Stimulated activated CD4-positive, alpha-beta T cell treated with anti-CD3 and anti-CD28 coated beads, Interleukin-2, amount 100 ng/mL, for 48 hours (primary cell): ENCODE results near the gene SLC46A2.

ENCODE experiments used
- DNase-seq, 2 donors: peaks; one replicate each; pipeline ENCODE4 v3.0.0-alpha.2; 2020

Gene SLC46A2, protein sequence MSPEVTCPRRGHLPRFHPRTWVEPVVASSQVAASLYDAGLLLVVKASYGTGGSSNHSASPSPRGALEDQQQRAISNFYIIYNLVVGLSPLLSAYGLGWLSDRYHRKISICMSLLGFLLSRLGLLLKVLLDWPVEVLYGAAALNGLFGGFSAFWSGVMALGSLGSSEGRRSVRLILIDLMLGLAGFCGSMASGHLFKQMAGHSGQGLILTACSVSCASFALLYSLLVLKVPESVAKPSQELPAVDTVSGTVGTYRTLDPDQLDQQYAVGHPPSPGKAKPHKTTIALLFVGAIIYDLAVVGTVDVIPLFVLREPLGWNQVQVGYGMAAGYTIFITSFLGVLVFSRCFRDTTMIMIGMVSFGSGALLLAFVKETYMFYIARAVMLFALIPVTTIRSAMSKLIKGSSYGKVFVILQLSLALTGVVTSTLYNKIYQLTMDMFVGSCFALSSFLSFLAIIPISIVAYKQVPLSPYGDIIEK

DNA sequence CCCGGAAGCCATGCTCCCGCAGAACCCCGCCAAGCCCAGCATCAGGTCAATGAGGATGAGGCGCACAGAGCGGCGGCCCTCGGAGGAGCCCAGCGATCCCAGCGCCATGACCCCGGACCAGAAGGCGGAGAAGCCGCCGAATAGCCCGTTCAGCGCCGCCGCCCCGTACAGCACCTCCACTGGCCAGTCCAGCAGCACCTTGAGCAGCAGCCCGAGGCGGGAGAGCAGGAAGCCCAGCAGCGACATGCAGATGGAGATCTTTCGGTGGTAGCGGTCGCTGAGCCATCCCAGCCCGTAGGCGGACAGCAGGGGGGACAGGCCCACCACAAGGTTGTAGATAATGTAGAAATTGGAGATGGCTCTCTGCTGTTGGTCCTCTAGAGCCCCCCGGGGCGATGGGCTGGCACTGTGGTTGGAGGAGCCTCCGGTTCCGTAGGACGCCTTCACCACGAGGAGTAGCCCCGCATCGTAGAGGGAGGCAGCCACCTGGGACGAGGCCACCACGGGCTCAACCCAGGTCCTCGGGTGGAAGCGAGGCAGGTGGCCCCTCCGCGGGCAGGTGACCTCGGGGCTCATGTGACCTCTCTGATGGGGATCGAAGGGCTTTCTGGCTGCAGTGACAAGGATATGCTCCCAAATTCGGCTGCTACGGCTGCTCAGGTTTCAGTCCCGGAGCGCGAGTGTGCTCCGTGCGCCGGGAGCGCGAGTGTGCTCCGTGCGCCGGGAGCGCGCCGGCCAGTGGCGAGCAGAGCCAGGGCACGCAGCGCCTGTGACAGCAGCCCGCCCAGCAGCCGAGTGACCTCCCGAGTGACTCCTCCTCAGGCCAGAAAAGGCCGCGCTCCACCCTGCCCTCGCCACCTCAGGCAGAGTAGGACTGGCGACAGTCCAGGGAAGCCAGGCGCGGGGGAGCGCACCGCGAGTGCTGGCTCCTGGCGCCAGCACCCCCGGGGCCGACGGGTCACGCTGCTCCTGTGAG, at the start of gene SLC46A2:
Gene SLC46A2 (minus strand): TSS at position 771 of the 976 bp plus-strand sequence. CDS start 195 bp downstream, at position 576.
- no peak for DNase-seq

- no peak for DNase-seq
Observed at GRCh38 chr9:112939418-112939817, 48.7 kb upstream of the SLC46A2 start.

DNA sequence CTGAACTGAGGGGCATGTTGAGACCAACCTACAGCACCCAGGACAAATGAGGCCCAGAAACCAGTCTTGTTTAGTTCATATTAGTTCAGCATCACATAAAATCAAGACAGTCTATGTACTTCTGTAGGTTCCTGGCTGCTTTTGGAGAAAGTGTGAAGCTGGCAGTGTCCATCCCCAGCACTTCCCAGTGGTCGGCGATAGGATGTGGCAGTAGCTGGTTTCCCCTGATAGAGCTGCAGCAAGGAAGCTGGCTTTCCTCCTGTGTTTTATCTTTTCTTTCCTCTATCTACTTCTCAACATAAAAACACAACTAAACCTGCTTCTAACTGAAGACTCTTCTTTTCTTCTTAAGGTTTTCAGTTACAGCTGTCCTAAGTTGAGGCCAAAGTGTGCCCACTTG, 43.0 kb upstream of the SLC46A2 start:
- no peak for DNase-seq

GRCh38 chr9:112925058-112925641, 34.5 kb upstream of the SLC46A2 start:
- no peak for DNase-seq

GRCh38 chr9:112921549-112921948, 30.9 kb upstream of the SLC46A2 start:
- no peak for DNase-seq

DNA sequence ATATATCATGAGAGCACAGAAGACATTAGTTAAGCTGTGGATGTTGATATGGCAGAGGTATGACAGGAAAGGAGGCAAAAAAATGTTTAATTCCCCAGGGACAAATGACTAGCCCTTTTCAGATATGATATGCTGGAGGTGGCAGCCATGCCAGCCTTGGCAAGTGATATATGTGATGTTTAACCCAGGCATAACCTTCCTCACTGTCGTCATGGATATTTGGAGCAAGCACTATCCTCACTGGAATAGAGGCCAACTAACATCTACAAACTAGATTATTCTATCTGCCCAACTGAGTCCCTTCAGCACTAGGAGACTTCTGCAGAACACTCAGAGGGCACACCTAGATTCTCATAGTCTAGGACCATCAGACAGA, 27.3 kb upstream of the SLC46A2 start:
- no peak for DNase-seq

GRCh38 chr9:112917047-112917986, 26.6 kb upstream of the SLC46A2 start:
- no peak for DNase-seq

- DNase-seq = no peak
Observed at GRCh38 chr9:112914524-112914923, 23.8 kb upstream of the SLC46A2 start.

DNA sequence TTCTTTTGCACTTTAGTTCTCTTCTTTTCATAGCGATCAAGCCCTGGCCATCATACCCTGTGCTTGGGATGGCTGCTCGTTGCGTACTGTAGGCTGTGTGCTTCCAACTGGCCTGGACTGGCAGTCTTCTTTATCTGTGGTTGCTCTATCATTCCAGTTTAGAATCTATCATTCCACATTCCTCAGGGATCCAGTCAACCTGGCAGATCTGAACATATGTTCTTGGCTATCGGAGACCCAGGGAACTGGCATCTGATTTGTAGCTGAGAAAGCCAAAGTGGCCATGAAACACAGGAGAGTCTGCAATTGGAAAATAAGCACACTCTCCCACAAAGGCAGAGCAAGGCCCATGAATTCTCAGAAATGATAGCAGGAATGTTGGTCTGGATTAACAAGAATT, 22.6 kb upstream of the SLC46A2 start:
- no peak for DNase-seq

DNA sequence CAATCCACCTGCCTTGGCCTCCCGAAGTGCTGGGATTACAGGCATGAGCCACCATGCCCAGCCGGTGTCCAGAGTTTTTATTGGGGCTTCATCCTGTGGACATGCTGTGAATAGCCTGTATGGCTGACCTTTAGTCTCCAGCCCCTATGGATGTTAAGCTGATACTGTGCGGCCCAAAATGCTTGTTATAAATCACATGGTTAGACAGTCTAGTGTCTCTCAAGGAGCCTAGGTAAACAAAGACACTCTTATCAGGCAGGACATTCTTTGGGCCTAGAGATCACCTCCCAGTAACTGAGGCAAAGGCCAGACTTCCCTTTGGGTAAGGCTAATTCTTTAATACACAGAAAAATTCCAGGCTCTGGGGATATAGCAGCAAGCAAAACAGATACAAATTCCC, 22.0 kb upstream of the SLC46A2 start:
- no peak for DNase-seq

DNA sequence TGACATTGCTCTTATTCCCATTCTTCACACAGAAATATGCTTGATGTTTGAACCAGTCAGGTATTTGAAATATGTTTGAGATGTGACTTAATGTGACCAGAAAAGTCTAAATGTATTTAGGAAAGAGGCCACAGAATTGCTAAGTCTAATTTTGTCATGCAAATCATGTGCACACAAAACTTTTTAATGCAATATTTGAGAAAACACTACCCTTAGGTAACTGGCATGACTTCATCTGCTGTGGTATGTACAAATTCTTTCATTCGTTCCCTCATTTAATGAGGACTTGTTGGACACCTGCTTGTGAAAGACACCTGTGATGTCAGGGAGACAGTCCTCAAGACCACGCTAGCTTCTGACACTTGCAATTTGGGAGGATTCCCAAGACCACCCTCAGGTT, 21.1 kb upstream of the SLC46A2 start:
- DNase-seq = no peak

- no peak for DNase-seq
Observed at GRCh38 chr9:112905084-112905483, 14.4 kb upstream of the SLC46A2 start.

- DNase-seq = no peak
Observed at GRCh38 chr9:112900901-112901300, 10.2 kb upstream of the SLC46A2 start.

DNA sequence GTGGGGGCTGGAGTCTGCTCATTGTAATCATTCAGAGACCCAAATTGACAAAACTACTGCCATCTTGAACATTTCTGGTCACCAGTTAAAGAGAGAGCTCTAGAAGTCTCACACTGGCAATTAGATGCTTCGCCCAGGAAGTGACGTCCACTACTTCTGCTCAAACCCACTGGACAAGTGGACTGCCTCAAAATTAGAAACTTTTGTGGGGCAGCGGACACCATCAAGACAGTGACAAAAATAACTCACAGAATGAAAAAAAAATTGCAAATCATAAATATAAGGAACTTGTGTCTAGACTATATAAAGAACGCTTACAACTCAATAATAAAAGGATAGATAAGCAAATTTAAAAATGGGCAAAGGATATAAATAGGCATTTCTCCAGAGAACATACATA, 9.8 kb upstream of the SLC46A2 start:
- DNase-seq = no peak

DNA sequence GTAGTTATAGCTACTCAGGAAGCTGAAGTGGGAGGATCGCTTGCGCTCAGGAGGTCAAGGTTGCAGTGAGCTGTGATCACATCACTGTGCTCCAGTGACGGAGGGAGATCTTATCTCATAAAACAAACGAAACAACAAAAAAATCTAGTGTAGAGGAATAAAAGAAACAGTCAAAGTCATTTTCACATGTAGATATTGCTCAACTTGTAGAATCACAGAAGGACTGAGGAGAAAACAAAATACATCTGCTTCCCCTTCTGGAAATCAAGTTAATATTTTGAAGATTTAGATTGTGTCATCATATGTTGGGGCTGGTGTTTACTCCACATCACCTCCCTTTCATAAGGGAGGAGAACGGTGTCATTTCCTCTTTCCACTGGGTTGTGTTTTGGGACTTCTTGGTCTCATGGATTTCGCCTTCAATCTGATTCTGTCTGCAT, 8.2 kb upstream of the SLC46A2 start:
- DNase-seq = no peak

DNA sequence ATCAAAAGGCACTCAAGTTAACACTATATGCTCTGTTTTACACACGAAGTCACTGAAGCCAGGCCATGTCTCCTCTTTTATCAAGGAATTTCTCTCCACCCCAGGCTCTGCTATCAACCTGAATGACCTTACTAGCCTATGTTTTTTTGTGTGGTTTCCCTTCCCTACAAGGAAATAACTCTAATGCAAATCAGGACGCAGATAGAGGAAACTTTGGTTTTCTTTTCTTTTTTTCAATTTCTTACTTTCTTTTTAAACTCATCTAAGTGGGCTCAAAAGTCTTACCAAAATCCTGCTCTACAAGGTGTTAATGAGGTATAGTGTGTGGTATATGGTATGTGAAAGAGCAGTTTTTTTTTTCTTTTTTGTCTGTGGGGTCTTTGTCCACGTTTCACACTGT, 5.5 kb upstream of the SLC46A2 start:
- DNase-seq = no peak

DNA sequence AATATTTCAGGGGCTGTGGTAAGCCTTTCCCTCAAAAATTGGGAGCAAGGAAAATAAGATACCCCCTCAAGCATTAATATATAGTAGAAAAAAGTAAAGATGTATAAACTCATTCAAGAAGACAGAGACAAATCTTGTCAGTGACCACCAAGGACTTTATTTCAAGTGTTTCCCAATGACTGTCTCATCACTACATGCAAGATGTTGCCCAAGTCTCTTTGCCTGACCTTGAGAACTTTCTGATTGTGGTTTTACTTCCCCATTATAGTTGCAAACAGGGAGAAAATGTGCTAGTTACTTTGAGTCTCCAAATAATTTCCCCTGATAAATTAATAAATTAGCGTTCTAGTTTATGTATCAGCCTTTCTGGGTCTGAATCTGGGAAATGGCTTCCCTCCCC, 4.0 kb upstream of the SLC46A2 start:
- no peak for DNase-seq

- no peak for DNase-seq
Observed at GRCh38 chr9:112894041-112894440, 3.4 kb upstream of the SLC46A2 start.

DNA sequence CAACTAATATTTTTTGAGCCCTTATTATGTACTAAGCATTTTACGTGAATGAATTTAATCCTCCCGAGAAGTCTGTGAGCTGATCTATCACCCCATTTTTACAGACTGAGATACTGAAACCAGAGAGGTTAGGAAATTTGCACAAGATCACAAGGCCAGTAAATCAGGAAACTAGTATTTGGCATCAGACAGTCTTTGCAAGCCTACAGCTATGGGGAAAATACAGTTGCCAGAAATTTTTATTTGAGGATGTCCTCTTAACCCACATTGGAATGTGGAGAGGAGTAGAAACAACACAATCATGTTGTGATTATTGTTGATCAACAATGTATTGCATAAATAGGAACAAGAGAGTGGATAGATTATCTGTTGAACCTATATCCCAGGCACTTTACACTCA, 2.3 kb upstream of the SLC46A2 start:
- no peak for DNase-seq

- DNase-seq = no peak
Observed at GRCh38 chr9:112891521-112891920, 845 bp upstream of the SLC46A2 start.

GRCh38 chr9:112887381-112887780, 3.3 kb downstream of the SLC46A2 start:
- DNase-seq = peak in 1 of 2 donors; percentile 4

- DNase-seq = no peak
Observed at GRCh38 chr9:112886351-112886750, 4.3 kb downstream of the SLC46A2 start.
